Esophagus squamous epithelium (tissue), 4 donors: ENCODE data around the gene CCDC32.
"Not testable (repeated sequence)": the region's sequence is repeated elsewhere in the genome, so short reads cannot be mapped to it uniquely, and the experiment has no call there.

Experiments used
- POLR2A ChIP-seq, 4 donors: fragments of 450-650 bp; IDR thresholded peaks; one replicate each; pipeline ENCODE4 v1.6.1; 2017; ENCODE audit warnings: antibody characterized with exemption in 4 of 4, mild to moderate bottlenecking in 4 of 4, moderate library complexity in 3 of 4
- TF ChIP-seq, protein P1 (sequence below), 6 experiments: fragments of 450-650 bp in 4 of 6; fragments of 200-600 bp in 2 of 6; sonication (generic) in 2 of 6; IDR thresholded peaks; one replicate each; pipeline ENCODE4 v1.5.1; 2016 to 2019; ENCODE audit warnings: antibody characterized with exemption in 6 of 6, mild to moderate bottlenecking in 4 of 6, moderate library complexity in 4 of 6

DNA sequence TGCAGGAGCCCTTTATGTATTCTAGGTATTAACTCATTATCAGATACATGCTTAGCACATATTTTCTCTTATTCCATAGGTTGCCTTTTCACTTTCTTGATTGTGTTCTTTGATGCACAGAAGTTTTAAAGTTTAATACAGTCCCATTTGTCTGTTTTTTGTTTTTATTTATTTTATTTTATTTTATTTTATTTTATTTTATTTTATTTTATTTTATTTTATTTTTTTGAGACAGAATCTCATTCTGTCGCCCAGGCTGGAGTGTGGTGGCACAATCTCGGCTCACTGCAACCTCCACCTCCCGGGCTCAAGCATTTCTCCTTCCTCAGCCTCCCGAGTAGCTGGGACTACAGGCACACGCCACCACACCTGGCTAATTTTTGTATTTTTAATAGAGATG, 12.1 kb upstream of the CCDC32 start:
- TF ChIP-seq, protein P1, sequence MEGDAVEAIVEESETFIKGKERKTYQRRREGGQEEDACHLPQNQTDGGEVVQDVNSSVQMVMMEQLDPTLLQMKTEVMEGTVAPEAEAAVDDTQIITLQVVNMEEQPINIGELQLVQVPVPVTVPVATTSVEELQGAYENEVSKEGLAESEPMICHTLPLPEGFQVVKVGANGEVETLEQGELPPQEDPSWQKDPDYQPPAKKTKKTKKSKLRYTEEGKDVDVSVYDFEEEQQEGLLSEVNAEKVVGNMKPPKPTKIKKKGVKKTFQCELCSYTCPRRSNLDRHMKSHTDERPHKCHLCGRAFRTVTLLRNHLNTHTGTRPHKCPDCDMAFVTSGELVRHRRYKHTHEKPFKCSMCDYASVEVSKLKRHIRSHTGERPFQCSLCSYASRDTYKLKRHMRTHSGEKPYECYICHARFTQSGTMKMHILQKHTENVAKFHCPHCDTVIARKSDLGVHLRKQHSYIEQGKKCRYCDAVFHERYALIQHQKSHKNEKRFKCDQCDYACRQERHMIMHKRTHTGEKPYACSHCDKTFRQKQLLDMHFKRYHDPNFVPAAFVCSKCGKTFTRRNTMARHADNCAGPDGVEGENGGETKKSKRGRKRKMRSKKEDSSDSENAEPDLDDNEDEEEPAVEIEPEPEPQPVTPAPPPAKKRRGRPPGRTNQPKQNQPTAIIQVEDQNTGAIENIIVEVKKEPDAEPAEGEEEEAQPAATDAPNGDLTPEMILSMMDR (IDR thresholded peaks at IDR 0.05), result not testable (repeated sequence)
- TF ChIP-seq POLR2A (IDR thresholded peaks at IDR 0.05), result not testable (repeated sequence)
